Neural crest cell (in vitro differentiated cells): Measurements from ENCODE around the gene CCDC177. TPM values are rescaled to one million over a fixed set of nuclear protein-coding genes. Genes with fewer than 3 reads are reported as not detected.

Experiments
- DNase-seq: peaks from one replicate; pipeline ENCODE4 v3.0.0; 2021; ENCODE audit warnings: low read depth, mixed read lengths, low spot score
- H3K27ac Mint-ChIP-seq: one replicate; pipeline ENCODE4 v1.8.0; 2021; ENCODE audit warnings: mild to moderate bottlenecking, mixed read lengths; ENCODE audit not compliant: unreplicated experiment
- H3K27me3 Mint-ChIP-seq: 2 replicates; pipeline ENCODE4 v1.8.0; 2021; ENCODE audit warnings: low read depth, mild to moderate bottlenecking, mixed read lengths
- H3K36me3 Mint-ChIP-seq: 2 replicates; pipeline ENCODE4 v1.8.0; 2021; ENCODE audit warnings: low read depth, mild to moderate bottlenecking, mixed read lengths
- H3K4me1 Mint-ChIP-seq: 2 replicates; pipeline ENCODE4 v1.8.0; 2021; ENCODE audit warnings: mixed read lengths
- H3K4me3 Mint-ChIP-seq: one replicate; pipeline ENCODE4 v1.8.0; 2021; ENCODE audit warnings: mild to moderate bottlenecking, mixed read lengths
- H3K9me3 Mint-ChIP-seq: 2 replicates; pipeline ENCODE4 v1.8.0; 2021; ENCODE audit warnings: mixed read lengths
- CTCF ChIP-seq: fragments of 200-600 bp; sonication (generic); conservative IDR thresholded peaks from 2 replicates; pipeline ENCODE4 v1.5.0; 2021; ENCODE audit warnings: antibody characterized with exemption, mild to moderate bottlenecking
- total RNA-seq: library from RNA; stranded (reverse); gene quantifications from 2 replicates; pipeline ENCODE4 v1.2.1, GENCODE V29; 2021

Gene CCDC177
- total RNA-seq, 1 donor from 2014 or later = 7.7 TPM

GRCh38 chr14:69617796-69618195 lies 43.1 kb upstream of the CCDC177 start:
- H3K4me3 Mint-ChIP-seq = no peak overlapping the region
- no peaks in the 10 kb centered on the region for H3K27me3 Mint-ChIP-seq
- TF ChIP-seq CTCF = no peak
- H3K36me3 Mint-ChIP-seq = no peaks in the 10 kb centered on the region
- DNase-seq = no peak
- no peaks in the 10 kb centered on the region for H3K9me3 Mint-ChIP-seq
- peaks cover 24% of the 10 kb centered on the region for H3K4me1 Mint-ChIP-seq
- no peak overlapping the region for H3K27ac Mint-ChIP-seq

DNA sequence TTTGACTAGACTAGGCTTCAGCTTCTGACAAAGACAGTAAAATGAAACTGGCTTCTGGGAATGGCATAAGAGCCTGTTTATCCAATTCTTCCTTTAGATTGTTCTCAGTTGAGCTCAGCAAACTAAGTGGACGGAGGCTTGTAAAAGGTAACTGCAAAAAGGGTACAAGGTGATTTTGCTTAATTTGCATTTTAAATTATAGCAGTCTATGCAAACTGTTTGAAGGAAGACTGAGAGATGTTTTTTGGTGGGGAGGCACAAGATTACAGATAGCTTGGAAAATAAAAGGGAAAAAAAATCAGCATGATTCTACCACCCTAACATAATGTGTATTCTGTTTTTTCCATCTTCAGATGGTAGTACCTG lies 41.7 kb upstream of the CCDC177 start:
- no peaks in the 10 kb centered on the region for H3K27me3 Mint-ChIP-seq
- no peaks in the 10 kb centered on the region for H3K36me3 Mint-ChIP-seq
- H3K4me3 Mint-ChIP-seq = no peak overlapping the region
- no peak for TF ChIP-seq CTCF
- H3K4me1 Mint-ChIP-seq = peaks cover 31% of the 10 kb centered on the region
- H3K9me3 Mint-ChIP-seq = no peaks in the 10 kb centered on the region
- no peak for DNase-seq
- H3K27ac Mint-ChIP-seq = no peak overlapping the region

DNA sequence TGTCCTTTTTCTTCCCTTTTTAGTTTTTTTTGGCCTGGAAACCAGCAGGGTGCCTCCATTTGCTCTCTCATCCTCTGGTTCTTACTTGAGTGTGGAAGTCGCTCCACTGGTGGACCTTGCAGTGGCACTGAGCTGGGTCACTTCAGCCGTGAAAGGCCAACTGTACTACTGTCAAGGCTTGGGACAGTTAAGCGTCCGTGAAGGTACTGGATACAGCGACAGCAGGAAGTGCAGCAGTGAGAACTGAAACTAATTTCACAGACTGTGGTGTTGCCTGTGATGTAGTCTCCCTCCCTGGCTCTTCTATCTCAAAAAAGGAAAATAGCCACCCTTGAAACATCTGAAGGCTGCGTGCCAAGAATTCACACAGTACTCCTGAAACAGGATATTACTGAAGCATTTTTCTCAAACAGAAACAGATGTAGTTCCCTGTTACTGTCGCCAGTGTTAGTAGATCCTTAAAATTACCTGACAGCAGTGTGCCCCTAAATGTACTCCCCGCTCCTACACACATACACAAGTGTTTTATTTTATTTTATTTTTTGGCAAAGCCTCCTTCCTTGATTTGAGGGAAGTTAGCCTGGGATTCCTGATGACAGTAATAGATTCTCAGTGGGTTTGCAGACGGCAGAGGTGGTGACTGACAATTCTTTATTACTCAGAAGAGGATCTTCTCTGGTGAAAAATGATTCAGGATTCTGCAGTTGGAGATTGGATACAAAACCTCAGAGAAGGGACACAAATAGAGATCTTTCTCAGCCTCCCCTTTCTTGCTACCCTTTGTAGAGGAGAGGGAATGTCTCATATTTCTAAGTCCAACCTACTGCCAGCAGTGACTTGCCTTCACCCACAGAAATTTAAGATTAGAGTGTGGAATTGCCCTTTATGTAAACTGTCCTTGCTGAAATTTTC lies 41.1 kb upstream of the CCDC177 start:
- peak overlapping the region; percentile 71 for H3K4me3 Mint-ChIP-seq
- H3K27ac Mint-ChIP-seq = no peak overlapping the region
- H3K27me3 Mint-ChIP-seq = no peaks in the 10 kb centered on the region
- no peaks in the 10 kb centered on the region for H3K9me3 Mint-ChIP-seq
- no peak for DNase-seq
- no peak for TF ChIP-seq CTCF
- H3K4me1 Mint-ChIP-seq = peaks cover 32% of the 10 kb centered on the region
- no peaks in the 10 kb centered on the region for H3K36me3 Mint-ChIP-seq

DNA sequence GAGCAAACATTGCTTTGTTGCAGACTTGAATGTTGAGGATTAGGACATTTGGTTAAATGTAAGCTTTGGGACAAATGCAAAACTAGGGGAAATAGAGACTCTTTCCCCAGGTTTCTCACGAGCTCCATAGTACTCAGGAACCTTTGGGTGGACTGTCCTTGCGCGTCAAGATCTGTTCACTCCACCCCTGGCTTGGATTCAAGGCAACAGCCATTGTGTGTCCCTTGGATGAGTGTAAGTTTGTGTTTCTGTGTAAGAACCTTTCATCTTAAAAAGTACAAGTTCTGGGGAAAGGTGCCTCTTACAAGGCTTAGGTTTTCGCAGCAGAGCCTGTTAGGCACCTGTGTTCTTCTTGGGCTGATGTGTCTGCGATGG lies 40.4 kb upstream of the CCDC177 start:
- DNase-seq = no peak
- Mint-ChIP-seq H3K9me3 (no peaks in the 10 kb centered on the region), H3K27ac (no peak overlapping the region), H3K4me3 (peak overlapping the region; percentile 71), H3K27me3 (no peaks in the 10 kb centered on the region), H3K36me3 (no peaks in the 10 kb centered on the region), H3K4me1 (peaks cover 38% of the 10 kb centered on the region)
- TF ChIP-seq CTCF = no peak

GRCh38 chr14:69614592-69614991 lies 39.9 kb upstream of the CCDC177 start:
- no peaks in the 10 kb centered on the region for H3K9me3 Mint-ChIP-seq
- H3K36me3 Mint-ChIP-seq = no peaks in the 10 kb centered on the region
- peaks cover 43% of the 10 kb centered on the region for H3K4me1 Mint-ChIP-seq
- H3K27ac Mint-ChIP-seq = no peak overlapping the region
- DNase-seq = no peak
- no peaks in the 10 kb centered on the region for H3K27me3 Mint-ChIP-seq
- H3K4me3 Mint-ChIP-seq = peak overlapping the region; percentile 63
- TF ChIP-seq CTCF = no peak
